Gastroesophageal sphincter (tissue), 4 donors: ENCODE results near the gene LHFPL2. TPM values are rescaled to one million over a fixed set of nuclear protein-coding genes. Genes with fewer than 3 reads are reported as not detected.

Experiments used
- ATAC-seq: fragments of 150-250 bp; one replicate; pipeline ENCODE4 v1.9.1; 2016; ENCODE audit warnings: mild to moderate bottlenecking, moderate library complexity
- H3K27ac ChIP-seq, 4 donors: fragments of 200-600 bp; sonication (generic) in 3 of 4; 1 replicate in 3 of 4; 2 replicates in 1 of 4; pipeline ENCODE4 v1.5.1; 2016 to 2019
- H3K27me3 ChIP-seq: fragments of 200-600 bp; sonication (generic); one replicate; pipeline ENCODE4 v1.5.1; 2019
- H3K36me3 ChIP-seq, 2 donors: fragments of 200-600 bp; sonication (generic); one replicate each; pipeline ENCODE4 v1.5.1; 2019; ENCODE audit warnings: control low read depth in 1 of 2
- H3K4me1 ChIP-seq, 3 donors: fragments of 200-600 bp; sonication (generic); 1 replicate in 2 of 3; 2 replicates in 1 of 3; pipeline ENCODE4 v1.5.1; 2016 to 2019; ENCODE audit warnings: control low read depth in 2 of 3
- H3K4me3 ChIP-seq, 2 donors: fragments of 200-600 bp; sonication (generic); one replicate each; pipeline ENCODE4 v1.5.1; 2019; ENCODE audit warnings: mild to moderate bottlenecking in 1 of 2, moderate library complexity in 1 of 2
- H3K9me3 ChIP-seq, 3 donors: fragments of 200-600 bp; sonication (generic); one replicate each; pipeline ENCODE4 v1.5.1; 2017 to 2019; ENCODE audit warnings: control low read depth in 2 of 3
- CTCF ChIP-seq, 4 experiments: fragments of 200-600 bp in 2 of 4; fragments of 450-650 bp in 2 of 4; sonication (generic) in 1 of 4; IDR thresholded peaks; one replicate each; pipeline ENCODE4 v1.5.1; 2017 to 2019; ENCODE audit warnings: antibody characterized with exemption in 4 of 4, mild to moderate bottlenecking in 2 of 4, moderate library complexity in 2 of 4
- EP300 ChIP-seq: sonication (generic); formaldehyde crosslinking; IDR thresholded peaks from one replicate; pipeline ENCODE4 v1.6.1; 2017; ENCODE audit warnings: antibody characterized with exemption, mild to moderate bottlenecking
- POLR2A ChIP-seq, 2 donors: fragments of 450-650 bp; IDR thresholded peaks; one replicate each; pipeline ENCODE4 v1.6.1; 2017; ENCODE audit warnings: antibody characterized with exemption in 2 of 2, mild to moderate bottlenecking in 2 of 2, moderate library complexity in 1 of 2
- POLR2AphosphoS5 ChIP-seq: sonication (generic); formaldehyde crosslinking; IDR thresholded peaks from one replicate; pipeline ENCODE4 v1.6.1; 2017; ENCODE audit warnings: antibody characterized with exemption
- WGBS, 2 donors: methylation state at CpG; one replicate each; pipeline ENCODE4 v1.1.5; 2018; ENCODE audit warnings: low coverage in 1 of 2; 5-methylcytosine and 5-hydroxymethylcytosine counted together
- total RNA-seq, 4 donors: library from RNA; depleted of rRNA; stranded (reverse); fragments of >200 nt; gene quantifications; one replicate each; pipeline ENCODE4 v1.1.0, GENCODE V29; 2016

The LHFPL2 gene
- total RNA-seq, 4 donors from 2014 or later, result 14.9 to 44.2 (median 39.3) TPM

- H3K27ac ChIP-seq, result peak overlapping the region; percentile 71 to 85 (median 78)
- H3K36me3 ChIP-seq, result no peaks in the 10 kb centered on the region
- ATAC-seq, result peak; percentile 88
- H3K4me3 ChIP-seq, result no peak overlapping the region
- no peaks in the 10 kb centered on the region for H3K9me3 ChIP-seq
- TF ChIP-seq POLR2AphosphoS5 (peak; percentile 83), CTCF (IDR thresholded peaks at IDR 0.05) (peak in 3 of 4 experiments; percentile 9 to 28 (median 18)), EP300 (no peak)
- H3K27me3 ChIP-seq, result no peaks in the 10 kb centered on the region
- peaks cover 26 to 72% (median 35%) of the 10 kb centered on the region in 3 donors for H3K4me1 ChIP-seq
- WGBS, 2 donors, result 20 to 23% methylated on average over 7 of the region's 7 CpGs
Observed at GRCh38 chr5:78594610-78595457, 53.7 kb downstream of the LHFPL2 start.

GRCh38 chr5:78594021-78594420 lies 54.6 kb downstream of the LHFPL2 start:
- no peak for ATAC-seq
- no peaks in the 10 kb centered on the region for H3K27me3 ChIP-seq
- H3K4me3 ChIP-seq, result no peak overlapping the region
- no peak for TF ChIP-seq POLR2AphosphoS5
- no peak for TF ChIP-seq EP300
- no peak for TF ChIP-seq CTCF (IDR thresholded peaks at IDR 0.05)
- TF ChIP-seq POLR2A (IDR thresholded peaks at IDR 0.05), result no peak
- no peaks in the 10 kb centered on the region for H3K36me3 ChIP-seq
- H3K27ac ChIP-seq, result peak overlapping the region; percentile 68 to 85 (median 73)
- 12 to 28% methylated on average over 3 of the region's 3 CpGs for WGBS, 2 donors
- H3K9me3 ChIP-seq, result no peaks in the 10 kb centered on the region
- H3K4me1 ChIP-seq, result peaks cover 26 to 67% (median 35%) of the 10 kb centered on the region in 3 donors

GRCh38 chr5:78593465-78593864 lies 55.1 kb downstream of the LHFPL2 start:
- Histone ChIP-seq H3K27me3 (no peaks in the 10 kb centered on the region), H3K9me3 (no peaks in the 10 kb centered on the region), H3K4me3 (no peak overlapping the region), H3K36me3 (no peaks in the 10 kb centered on the region), H3K4me1 (peaks cover 26 to 72% (median 39%) of the 10 kb centered on the region in 3 donors), H3K27ac (peak overlapping the region in 1 of 4 donors; percentile 71)
- 80 to 89% methylated on average over 2 of the region's 2 CpGs for WGBS, 2 donors
- TF ChIP-seq POLR2AphosphoS5 (no peak), CTCF (IDR thresholded peaks at IDR 0.05) (no peak), EP300 (no peak), POLR2A (IDR thresholded peaks at IDR 0.05) (no peak)
- ATAC-seq, result no peak

DNA sequence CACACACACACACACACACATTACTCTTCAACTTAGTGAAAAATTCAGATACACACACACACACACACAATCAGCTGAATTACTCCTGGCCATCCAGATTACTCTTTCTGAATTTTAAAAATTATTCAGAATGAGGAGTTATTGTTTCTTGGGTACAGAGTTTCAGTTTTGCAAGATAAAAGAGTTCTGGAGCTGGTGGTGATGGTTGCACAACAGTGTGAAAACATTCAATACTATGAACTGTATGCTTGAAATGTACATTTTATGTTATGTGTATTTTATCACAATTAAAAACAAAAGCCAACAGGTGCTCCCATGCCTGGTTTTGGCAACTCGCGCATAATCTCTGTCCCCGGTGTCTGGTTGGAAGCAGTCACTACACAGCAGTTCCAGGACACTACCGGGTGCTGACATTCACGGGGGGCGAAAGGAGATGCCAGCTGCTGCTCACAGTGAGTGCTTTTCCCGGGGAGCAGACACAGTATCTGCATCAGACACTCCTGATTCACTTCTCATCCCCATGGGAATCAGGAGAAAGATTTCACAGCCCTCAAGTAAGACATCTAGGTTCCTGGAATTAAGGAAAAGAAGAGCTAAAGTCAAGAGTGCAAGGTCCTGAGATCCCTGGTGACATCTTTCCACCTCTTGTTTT lies 55.7 kb downstream of the LHFPL2 start:
- 85% methylated on average over 5 of the region's 7 CpGs; no CpG with 5 or more reads in 1 of the 2 donors for WGBS, 2 donors
- H3K36me3 ChIP-seq, result no peaks in the 10 kb centered on the region
- TF ChIP-seq EP300, result no peak
- TF ChIP-seq POLR2A (IDR thresholded peaks at IDR 0.05), result no peak
- TF ChIP-seq POLR2AphosphoS5, result no peak
- TF ChIP-seq CTCF (IDR thresholded peaks at IDR 0.05), result no peak
- no peak for ATAC-seq
- no peak overlapping the region for H3K4me3 ChIP-seq
- H3K9me3 ChIP-seq, result no peaks in the 10 kb centered on the region
- H3K27me3 ChIP-seq, result no peaks in the 10 kb centered on the region
- H3K27ac ChIP-seq, result peak overlapping the region in 1 of 4 donors; percentile 71
- peaks cover 26 to 78% (median 39%) of the 10 kb centered on the region in 3 donors for H3K4me1 ChIP-seq
